OCI-LY3 (cell line): Measurements from ENCODE around the gene MACROD2.
"Not testable (repeated sequence)": the region's sequence is repeated elsewhere in the genome, so short reads cannot be mapped to it uniquely, and the experiment has no call there.

ENCODE experiments used
- H2AFZ ChIP-seq: fragments of 200-600, 300-600 bp; shearing (Covaris generic); 2 replicates; pipeline ENCODE4 v1.6.0; 2014; ENCODE audit warnings: antibody characterized with exemption, low read depth, low read length
- H3K27ac ChIP-seq: fragments of 200-600, 300-600 bp; sonication (generic); 2 replicates; pipeline ENCODE4 v1.5.1; 2014; ENCODE audit warnings: mild to moderate bottlenecking, low read length, moderate library complexity, mixed read lengths
- H3K27me3 ChIP-seq: fragments of 200-600, 300-600 bp; sonication (generic); 2 replicates; pipeline ENCODE4 v1.6.1; 2014; ENCODE audit warnings: low read depth, low read length, mixed read lengths
- H3K36me3 ChIP-seq: fragments of 200-600, 300-600 bp; sonication (generic); replicated peaks from 2 replicates; pipeline ENCODE3; 2014; ENCODE audit warnings: low read depth, low read length, mixed read lengths
- H3K4me1 ChIP-seq: fragments of 300-600, 200-600 bp; sonication (generic); 2 replicates; pipeline ENCODE4 v1.6.1; 2014; ENCODE audit warnings: low read length, mixed read lengths
- H3K4me2 ChIP-seq: fragments of 200-600, 300-600 bp; sonication (generic); 2 replicates; pipeline ENCODE4 v1.6.1; 2014; ENCODE audit warnings: low read length, mixed read lengths
- H3K4me3 ChIP-seq: fragments of 300-600, 200-600 bp; sonication (generic); 2 replicates; pipeline ENCODE4 v1.5.1; 2014; ENCODE audit warnings: antibody characterized with exemption, mild to moderate bottlenecking, low read length, moderate library complexity
- H3K79me2 ChIP-seq: fragments of 300-600, 200-600 bp; shearing (Covaris generic); 2 replicates; pipeline ENCODE4 v1.6.1; 2014; ENCODE audit warnings: mild to moderate bottlenecking, low read length, mixed read lengths
- H3K9ac ChIP-seq: fragments of 300-600, 200-600 bp; shearing (Covaris generic); 2 replicates; pipeline ENCODE4 v1.6.0; 2014; ENCODE audit warnings: mild to moderate bottlenecking, low read length, moderate library complexity
- H3K9me3 ChIP-seq: fragments of 200-600, 300-600 bp; shearing (Covaris generic); 2 replicates; pipeline ENCODE4 v1.6.1; 2014; ENCODE audit warnings: low read length, mixed read lengths; ENCODE audit not compliant: insufficient read depth
- H4K20me1 ChIP-seq: fragments of 200-600, 300-600 bp; sonication (generic); 2 replicates; pipeline ENCODE4 v1.6.1; 2016; ENCODE audit warnings: low read length, mixed read lengths; ENCODE audit not compliant: insufficient read depth
- CTCF ChIP-seq: fragments of 200-600, 300-600 bp; sonication (generic); IDR thresholded peaks from 2 replicates; pipeline ENCODE4 v1.5.1; 2014; ENCODE audit warnings: antibody characterized with exemption, low read length, low read depth
- EZH2phosphoT487 ChIP-seq: fragments of 200-600 bp; shearing (Covaris generic); IDR thresholded peaks from 2 replicates; pipeline ENCODE4 v1.6.1; 2018; ENCODE audit warnings: antibody characterized with exemption, mixed run types, low read depth

Gene MACROD2

GRCh38 chr20:14922503-14923267 lies 927.4 kb downstream of the MACROD2 start:
- H3K4me3 ChIP-seq, result no peak overlapping the region
- no peaks in the 10 kb centered on the region for H3K4me1 ChIP-seq
- no peak overlapping the region for H3K9ac ChIP-seq
- peaks cover 43% of the 10 kb centered on the region for H3K27me3 ChIP-seq
- no peaks in the 10 kb centered on the region for H3K36me3 ChIP-seq
- no peak overlapping the region for H3K27ac ChIP-seq
- H4K20me1 ChIP-seq, result no peaks in the 10 kb centered on the region
- no peak overlapping the region for H3K4me2 ChIP-seq
- no peak overlapping the region for H2AFZ ChIP-seq
- no peaks in the 10 kb centered on the region for H3K9me3 ChIP-seq
- H3K79me2 ChIP-seq, result no peaks in the 10 kb centered on the region
- TF ChIP-seq EZH2phosphoT487, result no peak

GRCh38 chr20:14924433-14924832 lies 929.1 kb downstream of the MACROD2 start:
- Histone ChIP-seq H3K36me3 (no peaks in the 10 kb centered on the region), H3K4me3 (no peak overlapping the region), H3K27me3 (peaks cover 25% of the 10 kb centered on the region), H3K27ac (no peak overlapping the region), H3K4me2 (no peak overlapping the region), H3K79me2 (no peaks in the 10 kb centered on the region), H4K20me1 (no peaks in the 10 kb centered on the region), H2AFZ (no peak overlapping the region), H3K9me3 (no peaks in the 10 kb centered on the region), H3K9ac (no peak overlapping the region), H3K4me1 (no peaks in the 10 kb centered on the region)
- no peak for TF ChIP-seq EZH2phosphoT487
- TF ChIP-seq CTCF, result no peak

- H3K4me3 ChIP-seq, result no peak overlapping the region
- no peaks in the 10 kb centered on the region for H3K79me2 ChIP-seq
- H3K36me3 ChIP-seq, result no peaks in the 10 kb centered on the region
- no peak for TF ChIP-seq CTCF
- TF ChIP-seq EZH2phosphoT487, result no peak
- H3K4me2 ChIP-seq, result no peak overlapping the region
- H3K27me3 ChIP-seq, result peaks cover 17% of the 10 kb centered on the region
- H3K27ac ChIP-seq, result no peak overlapping the region
- no peaks in the 10 kb centered on the region for H4K20me1 ChIP-seq
- H2AFZ ChIP-seq, result no peak overlapping the region
- H3K9me3 ChIP-seq, result no peaks in the 10 kb centered on the region
- no peak overlapping the region for H3K9ac ChIP-seq
- H3K4me1 ChIP-seq, result no peaks in the 10 kb centered on the region
Observed at GRCh38 chr20:14925300-14925699, 930.0 kb downstream of the MACROD2 start.

- not testable (repeated sequence) for H2AFZ ChIP-seq, H3K9ac ChIP-seq, H3K27ac ChIP-seq, H3K79me2 ChIP-seq, H3K4me1 ChIP-seq, H3K4me2 ChIP-seq, H3K4me3 ChIP-seq, H3K36me3 ChIP-seq, H3K9me3 ChIP-seq, H4K20me1 ChIP-seq
- peaks cover 14% of the 10 kb centered on the region for H3K27me3 ChIP-seq
Observed at GRCh38 chr20:14926436-14926835, 931.1 kb downstream of the MACROD2 start.

- no peaks in the 10 kb centered on the region for H3K36me3 ChIP-seq
- H3K4me3 ChIP-seq, result no peak overlapping the region
Observed at GRCh38 chr20:14928083-14928482, 932.8 kb downstream of the MACROD2 start.

More at GRCh38 chr20:14928083-14928482, 932.8 kb downstream of the MACROD2 start:
- Histone ChIP-seq H2AFZ (no peak overlapping the region), H3K9ac (no peak overlapping the region), H3K4me2 (no peak overlapping the region), H3K9me3 (no peaks in the 10 kb centered on the region), H3K27me3 (peaks cover 7% of the 10 kb centered on the region), H3K27ac (no peak overlapping the region), H4K20me1 (no peaks in the 10 kb centered on the region), H3K4me1 (no peaks in the 10 kb centered on the region), H3K79me2 (no peaks in the 10 kb centered on the region)
- TF ChIP-seq CTCF (no peak), EZH2phosphoT487 (no peak)
